ENCODE results near the gene CTNS.
"Not testable (repeated sequence)": the region's sequence is repeated elsewhere in the genome, so short reads cannot be mapped to it uniquely, and the experiment has no call there.

CTNS gene

DNA sequence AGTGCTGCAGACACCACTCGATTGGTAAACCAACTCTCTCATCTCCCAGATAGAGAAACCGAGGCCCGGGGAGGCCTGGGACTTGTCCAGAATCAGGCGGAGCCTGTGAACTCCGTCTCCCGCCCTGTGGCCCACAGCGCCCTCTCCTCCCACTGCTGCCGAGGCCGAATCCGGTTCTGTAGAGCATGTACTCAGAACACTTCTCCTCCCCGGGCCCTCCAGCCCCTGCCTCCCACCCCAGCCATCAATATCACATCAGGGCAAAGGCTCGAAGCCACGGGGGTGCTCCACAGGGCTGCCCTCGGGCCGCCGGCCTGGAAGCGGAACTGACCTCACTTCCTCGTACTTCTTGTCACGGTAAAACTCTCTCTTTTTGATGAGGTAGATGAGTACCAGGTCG lies 45.0 kb downstream of the CTNS start:
- DNase-seq (ENCODE audit: low spot score) = no peak

GRCh38 chr17:3682033-3682432 lies 45.5 kb downstream of the CTNS start:
- DNase-seq (ENCODE audit: low spot score) = no peak

DNA sequence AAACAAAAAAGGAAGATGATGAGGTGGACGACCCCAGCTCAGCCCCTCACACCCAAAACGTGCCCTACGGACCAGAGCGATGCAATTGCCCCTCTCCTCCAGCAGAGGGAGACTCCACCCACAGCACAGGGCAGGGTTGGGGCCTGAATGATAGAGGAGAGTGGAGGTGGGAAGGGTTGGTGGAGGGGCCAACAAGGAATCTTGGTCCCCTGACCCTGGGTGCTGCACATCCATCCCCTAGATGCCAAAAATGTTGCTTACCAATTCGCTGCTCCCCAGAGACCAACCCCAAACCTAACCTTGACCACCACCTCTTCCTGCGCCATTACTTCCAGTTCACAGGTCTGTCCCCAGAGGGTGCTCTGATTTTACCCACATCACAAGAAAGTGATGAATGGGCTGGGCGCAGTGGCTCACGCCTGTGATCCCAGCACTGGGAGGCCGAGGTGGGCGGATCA lies 46.5 kb downstream of the CTNS start:
- DNase-seq (ENCODE audit: low spot score) = peak; percentile 61

DNA sequence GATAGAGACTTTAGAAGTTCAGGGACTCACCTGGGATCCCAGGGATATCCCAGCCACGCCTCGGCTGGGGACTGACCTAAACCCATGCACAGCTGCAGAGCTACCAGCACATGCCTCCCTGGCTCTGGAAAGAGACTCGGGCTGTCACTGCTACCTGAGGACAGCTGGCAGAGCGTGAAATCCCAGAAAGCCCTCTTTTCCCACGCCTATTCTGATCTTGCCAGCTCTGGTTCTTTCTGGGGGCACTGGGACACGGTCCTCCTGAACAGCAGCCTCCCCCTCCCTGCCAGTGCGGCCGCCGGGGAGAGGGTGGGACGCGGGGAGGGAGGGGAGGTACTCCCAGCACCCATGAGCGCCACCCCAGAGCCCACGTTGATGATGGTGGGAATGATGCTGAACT lies 48.6 kb downstream of the CTNS start:
- DNase-seq (ENCODE audit: low spot score) = no peak

- DNase-seq (ENCODE audit: low spot score) = peak; percentile 52
Observed at GRCh38 chr17:3688027-3688553, 51.5 kb downstream of the CTNS start.

DNA sequence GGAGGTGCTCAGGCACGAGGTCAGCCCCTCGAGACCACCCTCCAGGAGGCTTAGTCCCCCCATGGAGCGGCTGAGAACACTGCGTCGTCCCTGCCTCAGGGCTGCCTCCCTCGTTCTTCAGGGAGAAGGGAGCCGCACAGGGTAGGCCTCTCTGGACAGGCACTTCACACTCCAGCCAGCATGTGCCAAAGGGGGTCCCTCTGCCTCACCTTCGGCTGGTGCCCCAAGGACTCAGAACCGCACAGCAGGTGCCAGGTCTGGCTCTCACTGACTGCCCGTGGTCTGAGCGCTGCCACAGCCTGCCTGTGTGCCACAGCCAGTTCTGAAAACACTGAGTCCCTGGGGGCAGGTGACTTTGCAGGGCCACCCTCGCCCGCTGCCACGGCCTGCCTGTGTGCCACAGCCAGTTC lies 52.3 kb downstream of the CTNS start:
- no peak for DNase-seq (ENCODE audit: low spot score)

DNA sequence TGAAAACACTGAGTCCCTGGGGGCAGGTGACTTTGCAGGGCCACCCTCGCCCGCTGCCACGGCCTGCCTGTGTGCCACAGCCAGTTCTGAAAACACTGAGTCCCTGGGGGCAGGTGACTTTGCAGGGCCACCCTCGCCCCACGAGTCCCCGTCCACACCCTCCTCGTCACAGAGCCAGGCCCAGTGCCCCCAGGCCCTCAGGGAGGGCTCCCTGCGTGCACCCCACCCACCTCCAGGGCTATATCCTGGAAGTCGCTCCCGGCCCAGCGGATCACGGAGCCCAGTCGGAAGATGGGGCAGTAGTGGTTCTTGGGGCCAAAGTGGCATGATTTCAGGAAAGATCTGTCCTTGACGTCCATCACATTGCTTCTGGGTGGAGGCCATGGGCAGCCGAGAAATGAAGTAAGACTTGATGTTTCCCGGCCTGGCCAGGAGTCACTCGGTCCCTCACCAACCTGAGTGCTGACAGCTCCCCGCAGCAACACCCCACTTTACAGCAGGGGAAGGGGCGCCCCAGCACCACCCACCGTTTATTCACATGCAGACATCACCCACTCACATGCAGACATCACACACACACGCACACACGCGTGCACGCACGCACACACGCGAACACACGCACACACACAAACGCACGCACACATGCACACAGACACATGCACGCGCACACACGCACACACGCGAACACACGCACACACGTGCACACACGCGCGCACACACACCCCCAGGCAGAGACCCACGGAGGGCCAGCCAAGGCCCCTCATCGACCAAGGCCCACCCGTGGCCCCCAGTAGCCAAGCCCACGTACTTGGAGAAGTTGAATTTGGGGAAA lies 52.9 kb downstream of the CTNS start:
- no peak for DNase-seq (ENCODE audit: low spot score)

DNA sequence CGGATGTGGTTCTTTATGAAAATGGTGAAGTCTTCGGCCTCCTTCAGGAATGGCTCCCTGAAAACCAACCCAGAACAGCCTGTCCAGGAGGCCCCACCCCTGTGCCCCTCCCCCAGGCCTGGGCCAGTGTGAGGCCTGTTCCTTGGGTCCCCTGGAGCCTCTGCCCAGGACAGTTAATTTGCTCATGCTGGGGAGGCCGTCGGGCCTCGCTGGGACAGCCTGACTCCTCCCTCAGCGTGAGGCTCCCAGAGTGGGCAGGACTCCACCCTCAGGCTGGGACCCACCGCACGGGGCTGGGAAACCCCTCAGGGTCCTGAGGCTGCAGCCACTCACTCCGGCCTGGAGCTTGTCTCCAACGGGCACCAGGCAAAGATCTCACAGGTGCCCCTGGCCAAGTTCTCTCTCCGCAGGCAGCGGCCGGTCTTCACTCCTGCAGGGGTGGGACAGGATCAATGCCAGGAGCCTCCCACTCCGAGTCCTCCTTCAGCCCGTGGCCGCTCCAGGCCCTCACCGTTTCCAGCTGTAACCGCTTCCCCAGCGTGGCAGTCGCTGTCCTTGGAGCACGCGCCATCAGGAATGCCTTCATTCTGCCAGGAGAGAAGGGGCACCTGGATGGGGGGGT lies 53.6 kb downstream of the CTNS start:
- no peak for DNase-seq (ENCODE audit: low spot score)

DNA sequence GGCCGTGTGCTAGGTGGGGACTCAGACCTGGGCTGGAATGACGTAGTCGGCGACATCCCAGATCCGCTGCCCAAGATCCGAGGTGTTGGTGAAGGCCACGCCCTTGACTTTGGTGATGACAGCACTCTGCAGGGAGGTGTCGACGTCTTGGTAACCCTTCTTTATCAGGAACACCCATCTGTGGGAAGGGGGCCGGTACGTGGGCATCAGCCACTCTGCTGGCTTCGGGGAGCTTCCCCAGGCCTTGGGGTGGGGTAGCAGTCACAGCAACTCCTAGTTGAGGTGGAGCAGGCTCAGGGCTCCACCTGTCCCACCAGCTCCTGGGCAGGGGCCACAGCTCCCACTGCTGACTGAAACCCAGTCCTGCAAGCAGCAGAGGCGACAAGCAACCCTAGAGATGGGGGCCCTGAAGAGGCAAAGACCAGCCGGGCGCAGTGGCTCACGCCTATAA lies 55.1 kb downstream of the CTNS start:
- DNase-seq (ENCODE audit: low spot score) = no peak

- no peak for DNase-seq (ENCODE audit: low spot score)
Observed at GRCh38 chr17:3692346-3692745, 55.8 kb downstream of the CTNS start.

GRCh38 chr17:3693141-3693540 lies 56.6 kb downstream of the CTNS start:
- DNase-seq (ENCODE audit: low spot score) = no peak

- DNase-seq (ENCODE audit: low spot score) = no peak
Observed at GRCh38 chr17:3693829-3694231, 57.3 kb downstream of the CTNS start.

DNA sequence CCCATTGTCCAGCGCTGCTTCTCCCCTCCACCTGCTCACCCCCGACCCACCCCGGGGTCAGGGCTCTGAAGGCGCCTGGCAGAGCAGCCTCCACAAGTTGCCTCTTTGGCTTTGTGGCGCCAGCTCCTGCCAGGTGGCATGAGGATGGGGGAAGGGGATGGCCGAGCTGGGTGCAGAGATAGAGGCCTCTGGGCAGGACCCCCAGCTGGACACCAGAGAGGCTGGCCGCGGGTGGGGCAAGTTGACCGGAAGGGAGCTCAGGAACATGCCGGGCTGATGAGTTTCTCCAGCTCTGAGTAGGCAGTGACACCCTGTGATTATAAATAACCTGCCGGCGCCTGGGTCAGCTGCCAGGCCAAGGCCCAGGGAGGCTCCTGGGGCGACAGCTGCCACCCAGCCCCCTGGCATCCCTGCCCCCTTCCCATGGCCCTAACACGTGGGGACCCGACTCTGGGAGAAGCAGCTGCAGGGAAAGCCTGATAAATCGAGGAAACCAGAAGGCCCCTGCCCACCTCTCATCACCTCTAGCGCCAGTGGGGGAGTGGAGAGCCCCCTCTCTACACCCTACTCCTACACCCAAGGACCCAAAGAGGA lies 58.7 kb downstream of the CTNS start:
- DNase-seq (ENCODE audit: low spot score) = no peak

- DNase-seq (ENCODE audit: low spot score) = no peak
Observed at GRCh38 chr17:3695723-3696411, 59.3 kb downstream of the CTNS start, which contains the start of gene P2RX5. Gene P2RX5 (minus strand): TSS chr17:3696155. CDS start chr17:3696005, 150 bp downstream.

- no peak for DNase-seq (ENCODE audit: low spot score)
Observed at GRCh38 chr17:3697103-3697476, 60.5 kb downstream of the CTNS start.

GRCh38 chr17:3698139-3698538 lies 61.6 kb downstream of the CTNS start:
- no peak for DNase-seq (ENCODE audit: low spot score)

DNA sequence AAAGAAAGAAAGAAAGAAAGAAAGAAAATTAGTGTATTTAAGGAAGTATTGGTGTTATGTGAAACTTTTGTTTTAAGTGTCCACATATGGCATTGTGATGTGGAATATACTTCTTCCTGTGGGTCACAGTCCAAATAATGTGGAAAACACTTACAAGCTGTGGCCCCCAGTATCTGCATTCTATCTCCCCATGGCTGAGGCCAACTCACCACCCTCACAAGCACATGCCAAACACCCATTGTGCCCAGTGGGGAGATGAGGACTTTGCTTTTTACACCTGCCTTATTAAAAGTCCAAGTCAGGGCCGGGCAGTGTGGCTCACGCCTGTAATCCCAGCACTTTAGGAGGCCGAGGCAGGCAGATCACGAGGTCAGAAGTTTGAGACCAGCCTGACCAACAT lies 63.4 kb downstream of the CTNS start:
- no peak for DNase-seq (ENCODE audit: low spot score)

DNA sequence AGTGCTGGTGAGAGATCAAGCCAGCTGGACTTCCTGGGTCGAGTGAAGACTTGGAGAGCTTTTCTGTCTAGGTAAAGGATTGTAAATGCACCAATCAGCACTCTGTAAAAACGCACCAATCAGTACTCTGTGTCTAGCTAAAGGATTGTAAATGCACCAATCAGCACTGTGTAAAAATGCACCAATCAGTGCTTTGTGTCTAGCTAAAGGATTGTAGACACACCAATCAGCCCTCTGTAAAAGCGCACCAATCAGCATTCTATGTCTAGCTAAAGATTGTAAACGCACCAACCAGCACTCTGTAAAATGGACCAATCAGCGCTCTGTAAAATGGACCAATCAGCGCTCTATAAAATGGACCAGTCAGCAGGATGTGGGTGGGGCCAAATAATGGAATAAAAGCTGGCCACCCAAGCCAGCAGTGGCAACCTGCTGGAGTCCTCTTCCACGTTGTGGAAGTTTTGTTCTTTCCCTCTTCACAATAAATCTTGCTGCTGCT lies 65.5 kb downstream of the CTNS start:
- DNase-seq (ENCODE audit: low spot score) = not testable (repeated sequence)

GRCh38 chr17:3704931-3705717 lies 68.6 kb downstream of the CTNS start:
- DNase-seq (ENCODE audit: low spot score) = no peak

DNA sequence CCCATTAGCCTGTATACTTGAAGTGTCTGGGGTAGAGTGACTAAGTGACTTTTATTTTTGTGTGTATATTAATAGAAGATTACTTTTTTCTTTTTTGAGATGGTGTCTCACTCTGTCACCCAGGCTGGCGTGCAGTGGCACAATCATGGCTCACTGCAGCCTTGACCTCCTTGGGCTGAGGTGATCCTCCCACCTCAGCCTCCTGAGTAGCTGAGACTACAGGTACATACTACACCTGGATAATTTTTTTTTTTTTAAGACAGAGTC lies 69.1 kb downstream of the CTNS start:
- DNase-seq (ENCODE audit: low spot score) = not testable (repeated sequence)

- DNase-seq (ENCODE audit: low spot score) = no peak
Observed at GRCh38 chr17:3708366-3708765, 71.8 kb downstream of the CTNS start.

Data from SK-N-DZ (cell line).